Measurements from ENCODE around the gene TOPORS.

Gene TOPORS

GRCh38 chr9:32503008-32503407, 49.4 kb downstream of the TOPORS start:
- no peaks in the 10 kb centered on the region for H3K9me3 ChIP-seq (ENCODE audit: insufficient read depth, low read length, severe bottlenecking)
- no peak overlapping the region for H3K4me3 ChIP-seq (ENCODE audit: low read depth in 1 of 2, low read length in 2 of 2)
- no peak overlapping the region for H3K9ac ChIP-seq (ENCODE audit: low read depth, low read length)
- DNase-seq: no peak
- no peak overlapping the region for H2AFZ ChIP-seq (ENCODE audit: low read depth, low read length)
- peaks cover 7% of the 10 kb centered on the region; the same call in 1 of the 2 replicates for H3K36me3 ChIP-seq (ENCODE audit: insufficient read depth, low read length)
- TF ChIP-seq EZH2 (IDR thresholded peaks at IDR 0.05; ENCODE audit: borderline replicate concordance, low read depth, low read length, severe bottlenecking): no peak
- no peak for TF ChIP-seq CTCF (IDR thresholded peaks at IDR 0.05; ENCODE audit: borderline replicate concordance, extremely low read depth, low read length, poor library complexity, severe bottlenecking)
- H3K27me3 ChIP-seq (ENCODE audit: insufficient read depth, low read length, poor library complexity): no peaks in the 10 kb centered on the region
- H3K79me2 ChIP-seq (ENCODE audit: insufficient read depth, low read length): no peaks in the 10 kb centered on the region
- no peaks in the 10 kb centered on the region for H4K20me1 ChIP-seq (ENCODE audit: insufficient read depth, low read length)
- no peak overlapping the region for H3K4me2 ChIP-seq (ENCODE audit: insufficient read depth, low read length)
- ATAC-seq (ENCODE audit: insufficient read depth, low read depth): no peak
- H3K4me1 ChIP-seq (ENCODE audit: insufficient read depth, low read length): no peaks in the 10 kb centered on the region
- H3K27ac ChIP-seq (ENCODE audit: low read length): no peak overlapping the region

GRCh38 chr9:32502464-32502863, 49.9 kb downstream of the TOPORS start:
- H3K4me1 ChIP-seq (ENCODE audit: insufficient read depth, low read length): no peaks in the 10 kb centered on the region
- H3K4me2 ChIP-seq (ENCODE audit: insufficient read depth, low read length): no peak overlapping the region
- no peak overlapping the region for H3K9ac ChIP-seq (ENCODE audit: low read depth, low read length)
- ATAC-seq (ENCODE audit: insufficient read depth, low read depth) (no peak), DNase-seq (no peak)
- no peaks in the 10 kb centered on the region for H3K9me3 ChIP-seq (ENCODE audit: insufficient read depth, low read length, severe bottlenecking)
- no peaks in the 10 kb centered on the region for H3K27me3 ChIP-seq (ENCODE audit: insufficient read depth, low read length, poor library complexity)
- TF ChIP-seq CTCF (IDR thresholded peaks at IDR 0.05; ENCODE audit: borderline replicate concordance, extremely low read depth, low read length, poor library complexity, severe bottlenecking) (no peak), EZH2 (IDR thresholded peaks at IDR 0.05; ENCODE audit: borderline replicate concordance, low read depth, low read length, severe bottlenecking) (no peak)
- peaks cover 9% of the 10 kb centered on the region; the same call in 1 of the 2 replicates for H3K36me3 ChIP-seq (ENCODE audit: insufficient read depth, low read length)
- no peaks in the 10 kb centered on the region for H4K20me1 ChIP-seq (ENCODE audit: insufficient read depth, low read length)
- no peaks in the 10 kb centered on the region for H3K79me2 ChIP-seq (ENCODE audit: insufficient read depth, low read length)
- no peak overlapping the region for H3K4me3 ChIP-seq (ENCODE audit: low read depth in 1 of 2, low read length in 2 of 2)
- no peak overlapping the region for H2AFZ ChIP-seq (ENCODE audit: low read depth, low read length)
- H3K27ac ChIP-seq (ENCODE audit: low read length): no peak overlapping the region

DNA sequence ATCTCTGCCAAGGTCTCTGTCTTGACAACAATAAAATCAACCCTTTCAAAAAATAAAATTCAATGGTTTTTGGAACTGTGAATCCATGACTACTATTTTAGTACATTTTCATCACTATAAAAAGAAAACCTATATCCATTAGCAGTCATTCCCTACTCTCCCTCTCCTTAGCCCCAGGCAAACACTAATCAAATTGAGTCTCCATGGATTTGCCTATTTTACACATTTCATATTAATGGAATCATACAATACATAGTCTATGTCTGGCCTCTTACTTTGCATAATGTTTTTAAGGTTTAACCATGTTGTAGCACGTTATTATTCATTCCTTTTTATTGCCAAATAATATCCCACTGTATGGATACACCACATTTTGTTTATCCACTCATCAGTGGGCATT, 50.5 kb downstream of the TOPORS start:
- H3K27ac ChIP-seq (ENCODE audit: low read length): no peak overlapping the region
- DNase-seq: no peak
- H3K4me1 ChIP-seq (ENCODE audit: insufficient read depth, low read length): no peaks in the 10 kb centered on the region
- no peak overlapping the region for H2AFZ ChIP-seq (ENCODE audit: low read depth, low read length)
- H3K27me3 ChIP-seq (ENCODE audit: insufficient read depth, low read length, poor library complexity): no peaks in the 10 kb centered on the region
- H3K36me3 ChIP-seq (ENCODE audit: insufficient read depth, low read length): peaks cover 9% of the 10 kb centered on the region; the same call in 1 of the 2 replicates
- H3K4me2 ChIP-seq (ENCODE audit: insufficient read depth, low read length): no peak overlapping the region
- H3K9me3 ChIP-seq (ENCODE audit: insufficient read depth, low read length, severe bottlenecking): no peaks in the 10 kb centered on the region
- H4K20me1 ChIP-seq (ENCODE audit: insufficient read depth, low read length): no peaks in the 10 kb centered on the region
- no peak overlapping the region for H3K4me3 ChIP-seq (ENCODE audit: low read depth in 1 of 2, low read length in 2 of 2)
- H3K9ac ChIP-seq (ENCODE audit: low read depth, low read length): no peak overlapping the region
- ATAC-seq (ENCODE audit: insufficient read depth, low read depth): no peak
- no peak for TF ChIP-seq EZH2 (IDR thresholded peaks at IDR 0.05; ENCODE audit: borderline replicate concordance, low read depth, low read length, severe bottlenecking)
- H3K79me2 ChIP-seq (ENCODE audit: insufficient read depth, low read length): no peaks in the 10 kb centered on the region

DNA sequence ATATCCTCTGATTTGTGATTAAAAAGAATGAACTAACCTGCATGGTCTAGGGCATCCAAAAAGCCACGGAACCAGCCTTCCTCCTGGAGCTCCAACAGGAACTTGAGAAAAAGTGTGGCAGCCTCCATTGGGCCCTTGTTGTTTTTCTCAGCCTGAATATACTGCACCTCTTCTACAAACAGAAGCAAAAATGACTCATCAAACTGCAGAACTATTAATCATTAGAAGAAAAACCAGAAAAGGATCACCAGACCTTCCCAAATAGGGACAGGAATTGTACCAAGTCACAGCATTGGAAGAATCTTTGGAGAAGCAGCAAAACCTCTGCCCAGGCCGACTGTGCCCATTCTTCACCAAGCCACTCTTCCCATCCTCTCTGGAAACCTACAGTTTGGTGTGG, 51.6 kb downstream of the TOPORS start:
- Histone ChIP-seq H3K4me3 (ENCODE audit: low read depth in 1 of 2, low read length in 2 of 2) (no peak overlapping the region), H3K27me3 (ENCODE audit: insufficient read depth, low read length, poor library complexity) (no peaks in the 10 kb centered on the region), H3K79me2 (ENCODE audit: insufficient read depth, low read length) (no peaks in the 10 kb centered on the region), H3K9me3 (ENCODE audit: insufficient read depth, low read length, severe bottlenecking) (no peaks in the 10 kb centered on the region), H2AFZ (ENCODE audit: low read depth, low read length) (no peak overlapping the region), H3K4me2 (ENCODE audit: insufficient read depth, low read length) (no peak overlapping the region), H4K20me1 (ENCODE audit: insufficient read depth, low read length) (no peaks in the 10 kb centered on the region), H3K9ac (ENCODE audit: low read depth, low read length) (no peak overlapping the region), H3K27ac (ENCODE audit: low read length) (no peak overlapping the region), H3K36me3 (ENCODE audit: insufficient read depth, low read length) (peaks cover 15% of the 10 kb centered on the region; the same call in 1 of the 2 replicates), H3K4me1 (ENCODE audit: insufficient read depth, low read length) (no peaks in the 10 kb centered on the region)
- no peak for TF ChIP-seq CTCF (IDR thresholded peaks at IDR 0.05; ENCODE audit: borderline replicate concordance, extremely low read depth, low read length, poor library complexity, severe bottlenecking)
- TF ChIP-seq EZH2 (IDR thresholded peaks at IDR 0.05; ENCODE audit: borderline replicate concordance, low read depth, low read length, severe bottlenecking): no peak
- DNase-seq (no peak), ATAC-seq (ENCODE audit: insufficient read depth, low read depth) (no peak)
